ENCODE measurements around the gene HEG1.

The HEG1 gene

DNA sequence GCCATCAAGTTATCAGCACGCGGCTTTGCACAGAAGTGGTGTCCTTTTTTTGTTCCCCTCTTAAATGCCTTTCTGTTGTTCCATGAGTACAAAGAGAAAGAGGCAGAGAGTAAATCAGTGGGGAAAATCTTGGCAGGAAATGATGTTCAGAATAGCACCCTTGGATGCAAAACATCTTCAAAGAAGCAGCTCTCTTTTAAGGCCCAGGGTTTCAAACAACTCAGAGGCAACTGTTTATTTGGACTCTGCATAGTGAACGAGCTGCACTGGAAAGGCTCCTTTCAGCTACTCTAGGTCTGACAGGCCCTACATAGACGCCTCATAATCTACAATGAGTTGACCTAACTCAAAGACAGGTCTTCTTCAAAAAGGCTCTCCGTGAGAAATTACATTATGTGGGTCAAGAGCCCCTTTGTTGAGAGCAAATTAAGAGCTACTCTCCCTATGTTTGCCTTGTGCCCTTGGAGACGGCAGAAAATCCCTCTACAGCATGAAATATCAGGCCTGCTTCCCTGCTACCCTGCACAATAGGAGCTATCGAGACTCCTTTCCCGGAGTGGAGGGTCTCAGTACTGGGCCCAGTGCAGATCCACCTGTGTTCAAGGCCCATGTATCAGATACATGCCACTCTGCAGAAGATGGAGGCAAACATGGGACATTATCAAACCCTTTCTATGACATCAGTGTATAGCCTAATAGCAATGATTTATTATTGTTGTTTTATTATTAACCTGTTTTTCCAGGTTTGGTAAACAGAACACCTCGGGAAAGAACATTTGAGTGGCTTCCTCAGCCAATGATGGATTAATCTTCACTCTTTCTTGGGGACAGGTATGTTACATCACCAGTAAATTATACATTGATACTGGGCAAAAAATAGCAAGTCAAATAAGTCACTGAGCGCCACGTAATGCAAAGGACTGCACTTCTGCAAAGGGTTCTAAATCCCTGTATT is 53.1 kb downstream of the HEG1 start:
- no peak overlapping the region for H3K4me3 ChIP-seq (replicated peaks; ENCODE audit: low read depth, low read length)
- TF ChIP-seq, protein P1, sequence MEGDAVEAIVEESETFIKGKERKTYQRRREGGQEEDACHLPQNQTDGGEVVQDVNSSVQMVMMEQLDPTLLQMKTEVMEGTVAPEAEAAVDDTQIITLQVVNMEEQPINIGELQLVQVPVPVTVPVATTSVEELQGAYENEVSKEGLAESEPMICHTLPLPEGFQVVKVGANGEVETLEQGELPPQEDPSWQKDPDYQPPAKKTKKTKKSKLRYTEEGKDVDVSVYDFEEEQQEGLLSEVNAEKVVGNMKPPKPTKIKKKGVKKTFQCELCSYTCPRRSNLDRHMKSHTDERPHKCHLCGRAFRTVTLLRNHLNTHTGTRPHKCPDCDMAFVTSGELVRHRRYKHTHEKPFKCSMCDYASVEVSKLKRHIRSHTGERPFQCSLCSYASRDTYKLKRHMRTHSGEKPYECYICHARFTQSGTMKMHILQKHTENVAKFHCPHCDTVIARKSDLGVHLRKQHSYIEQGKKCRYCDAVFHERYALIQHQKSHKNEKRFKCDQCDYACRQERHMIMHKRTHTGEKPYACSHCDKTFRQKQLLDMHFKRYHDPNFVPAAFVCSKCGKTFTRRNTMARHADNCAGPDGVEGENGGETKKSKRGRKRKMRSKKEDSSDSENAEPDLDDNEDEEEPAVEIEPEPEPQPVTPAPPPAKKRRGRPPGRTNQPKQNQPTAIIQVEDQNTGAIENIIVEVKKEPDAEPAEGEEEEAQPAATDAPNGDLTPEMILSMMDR (IDR thresholded peaks at IDR 0.05; ENCODE audit: low read length, missing control alignments) = no peak
- no peak for DNase-seq (ENCODE audit: low read depth)

GRCh38 chr3:125001557-125002413 is 54.0 kb downstream of the HEG1 start:
- TF ChIP-seq, protein P1 (IDR thresholded peaks at IDR 0.05; ENCODE audit: low read length, missing control alignments) = no peak
- no peak overlapping the region for H3K4me3 ChIP-seq (replicated peaks; ENCODE audit: low read depth, low read length)
- no peak for DNase-seq (ENCODE audit: low read depth)

- TF ChIP-seq, protein P1 (IDR thresholded peaks at IDR 0.05; ENCODE audit: low read length, missing control alignments) = no peak
- DNase-seq (ENCODE audit: low read depth) = no peak
- no peak overlapping the region for H3K4me3 ChIP-seq (replicated peaks; ENCODE audit: low read depth, low read length)
Observed at GRCh38 chr3:125000661-125001060, 55.1 kb downstream of the HEG1 start.

GRCh38 chr3:124999897-125000435 is 55.8 kb downstream of the HEG1 start:
- no peak for DNase-seq (ENCODE audit: low read depth)
- H3K4me3 ChIP-seq (replicated peaks; ENCODE audit: low read depth, low read length) = no peak overlapping the region
- TF ChIP-seq, protein P1 (IDR thresholded peaks at IDR 0.05; ENCODE audit: low read length, missing control alignments) = no peak

- TF ChIP-seq, protein P1 (IDR thresholded peaks at IDR 0.05; ENCODE audit: low read length, missing control alignments) = no peak
- DNase-seq (ENCODE audit: low read depth) = no peak
- no peak overlapping the region for H3K4me3 ChIP-seq (replicated peaks; ENCODE audit: low read depth, low read length)
Observed at GRCh38 chr3:124999317-124999716, 56.5 kb downstream of the HEG1 start.

- H3K4me3 ChIP-seq (replicated peaks; ENCODE audit: low read depth, low read length) = no peak overlapping the region
- no peak for DNase-seq (ENCODE audit: low read depth)
- TF ChIP-seq, protein P1 (IDR thresholded peaks at IDR 0.05; ENCODE audit: low read length, missing control alignments) = no peak
Observed at GRCh38 chr3:124998247-124998630, 57.6 kb downstream of the HEG1 start.
